Measurements from ENCODE around the gene TYW1.
"Not testable (repeated sequence)": the region's sequence is repeated elsewhere in the genome, so short reads cannot be mapped to it uniquely, and the experiment has no call there.

Gene TYW1

DNA sequence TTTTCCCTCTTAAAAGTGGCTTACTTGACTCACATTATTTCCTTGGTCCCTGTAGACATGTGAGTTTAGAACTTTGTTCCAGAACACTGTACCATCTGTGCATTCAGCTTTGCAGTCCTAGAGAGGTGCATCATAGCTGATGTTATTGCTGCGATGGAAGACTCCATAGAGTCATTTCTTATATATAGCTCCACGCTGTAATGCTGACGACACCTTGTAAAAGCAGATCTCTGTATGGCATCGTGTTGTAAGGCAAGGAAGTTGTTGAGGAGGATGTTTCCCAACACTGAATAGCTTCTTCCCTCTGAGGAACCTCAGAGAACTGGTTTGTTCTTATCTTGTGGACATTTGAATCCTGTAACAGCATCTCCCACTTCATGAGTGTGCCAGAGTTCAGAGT is 109.6 kb downstream of the TYW1 start:
- H3K4me3 Mint-ChIP-seq; H3K27ac Mint-ChIP-seq; H3K27me3 Mint-ChIP-seq (ENCODE audit: low read depth): not testable (repeated sequence)
- peaks cover 25% of the 10 kb centered on the region for H3K36me3 Mint-ChIP-seq (ENCODE audit: low read depth)
- H3K9me3 Mint-ChIP-seq, result peaks cover 20% of the 10 kb centered on the region
- peaks cover 11% of the 10 kb centered on the region for H3K4me1 Mint-ChIP-seq (ENCODE audit: low read depth)

DNA sequence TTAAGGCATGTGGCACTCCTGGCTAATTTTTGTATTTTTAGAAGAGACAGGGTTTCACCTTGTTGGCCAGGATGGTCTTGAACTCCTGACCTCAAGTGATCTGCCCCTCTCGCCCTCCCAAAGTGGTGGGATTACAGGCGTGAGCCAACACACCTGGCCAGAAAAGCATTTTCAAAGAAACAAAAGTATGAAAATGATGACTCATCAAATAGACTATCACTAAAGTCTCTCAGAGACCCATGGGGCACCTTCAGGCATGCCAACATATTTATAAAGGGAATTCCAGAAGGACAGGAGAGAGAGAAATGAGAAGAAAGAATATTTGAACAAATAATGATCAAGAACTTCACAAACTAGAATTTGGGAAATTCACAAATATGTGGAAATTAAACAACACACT is 114.7 kb downstream of the TYW1 start:
- not testable (repeated sequence) for H3K4me1 Mint-ChIP-seq (ENCODE audit: low read depth); H3K27me3 Mint-ChIP-seq (ENCODE audit: low read depth); H3K4me3 Mint-ChIP-seq; H3K27ac Mint-ChIP-seq; H3K9me3 Mint-ChIP-seq; H3K36me3 Mint-ChIP-seq (ENCODE audit: low read depth)

DNA sequence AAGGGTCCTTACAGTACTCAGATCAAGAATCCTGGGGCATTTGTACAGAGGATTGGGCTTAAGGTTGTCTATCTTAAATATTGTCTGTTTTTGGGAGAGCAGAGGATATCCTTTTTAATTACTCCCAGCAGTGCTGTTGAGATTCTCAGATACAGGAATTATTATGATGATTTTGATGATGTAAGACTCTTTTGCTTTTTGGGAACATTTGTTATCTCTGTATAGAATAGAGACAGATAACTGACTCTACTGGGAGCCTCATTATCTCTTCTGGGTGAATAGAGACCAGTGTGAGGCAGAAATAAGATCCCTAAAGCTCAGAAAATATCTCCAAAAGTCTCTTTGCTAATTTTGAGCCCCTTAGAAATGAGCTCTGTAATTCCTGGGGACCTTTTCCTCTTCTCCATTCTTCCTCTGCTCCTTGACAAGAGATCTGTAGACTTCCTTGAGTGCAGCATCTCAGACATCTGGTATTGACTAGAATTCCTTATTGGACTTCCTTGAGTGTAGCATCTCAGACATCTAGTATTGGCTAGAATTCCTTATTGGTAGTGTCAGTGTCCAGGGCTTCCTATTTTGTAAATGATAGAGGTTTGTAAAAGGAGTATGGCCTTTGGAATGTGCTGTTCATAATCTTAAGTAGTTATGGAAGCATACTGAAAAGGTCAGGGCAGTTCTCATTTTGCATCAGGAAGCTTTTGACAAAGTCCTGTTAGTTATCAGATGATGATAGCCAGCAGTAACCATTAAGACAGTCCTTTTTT is 118.0 kb downstream of the TYW1 start:
- H3K27ac Mint-ChIP-seq; H3K36me3 Mint-ChIP-seq (ENCODE audit: low read depth): not testable (repeated sequence)

DNA sequence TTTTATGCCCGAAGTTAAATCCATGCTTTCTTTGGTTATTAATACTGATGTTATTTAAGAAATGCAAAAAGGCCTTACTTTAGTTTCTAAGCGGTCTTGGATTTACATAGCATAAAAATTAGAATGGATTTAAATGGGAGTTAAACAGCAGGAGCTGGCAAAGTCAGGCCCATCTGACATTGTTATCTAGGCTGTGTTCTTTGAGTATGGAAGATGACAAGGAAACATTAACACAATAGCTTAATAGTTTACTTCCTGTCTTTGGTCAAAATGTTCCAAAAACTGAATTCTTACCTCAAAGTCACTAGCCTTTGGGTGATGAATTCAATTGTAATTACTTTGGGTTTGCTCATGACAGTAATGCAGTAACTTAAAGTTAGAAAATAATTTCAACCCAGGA is 123.9 kb downstream of the TYW1 start:
- H3K36me3 Mint-ChIP-seq (ENCODE audit: low read depth), result peaks cover 10% of the 10 kb centered on the region
- not testable (repeated sequence) for H3K27ac Mint-ChIP-seq; H3K4me3 Mint-ChIP-seq; H3K27me3 Mint-ChIP-seq (ENCODE audit: low read depth); H3K4me1 Mint-ChIP-seq (ENCODE audit: low read depth); H3K9me3 Mint-ChIP-seq

More for the DNA sequence above, 118.0 kb downstream of the TYW1 start:
- not testable (repeated sequence) for H3K4me1 Mint-ChIP-seq (ENCODE audit: low read depth); H3K27me3 Mint-ChIP-seq (ENCODE audit: low read depth); H3K4me3 Mint-ChIP-seq; H3K9me3 Mint-ChIP-seq

DNA sequence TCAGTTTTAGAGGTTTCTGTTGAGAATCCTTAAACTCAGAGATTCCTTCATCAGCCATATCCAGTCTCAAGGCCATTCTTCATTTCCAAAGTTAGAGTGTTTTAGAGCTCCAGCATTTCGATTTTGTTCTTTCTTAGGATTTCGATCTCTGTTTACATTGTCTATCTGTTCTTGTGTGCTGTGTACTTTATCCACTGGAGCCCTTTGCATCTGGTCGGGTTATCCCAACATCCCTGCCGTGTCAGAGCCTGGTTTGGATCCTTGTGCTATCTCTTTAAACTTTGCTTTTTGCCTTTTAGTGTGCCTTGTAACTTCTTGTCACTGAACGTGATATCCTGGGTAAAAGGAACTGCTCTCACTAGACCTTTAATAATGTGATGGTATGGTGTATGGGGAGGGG is 131.6 kb downstream of the TYW1 start:
- not testable (repeated sequence) for H3K4me3 Mint-ChIP-seq; H3K36me3 Mint-ChIP-seq (ENCODE audit: low read depth); H3K9me3 Mint-ChIP-seq; H3K27me3 Mint-ChIP-seq (ENCODE audit: low read depth)
- Mint-ChIP-seq H3K27ac (peak overlapping the region; percentile 3), H3K4me1 (ENCODE audit: low read depth) (peaks cover 13% of the 10 kb centered on the region)

DNA sequence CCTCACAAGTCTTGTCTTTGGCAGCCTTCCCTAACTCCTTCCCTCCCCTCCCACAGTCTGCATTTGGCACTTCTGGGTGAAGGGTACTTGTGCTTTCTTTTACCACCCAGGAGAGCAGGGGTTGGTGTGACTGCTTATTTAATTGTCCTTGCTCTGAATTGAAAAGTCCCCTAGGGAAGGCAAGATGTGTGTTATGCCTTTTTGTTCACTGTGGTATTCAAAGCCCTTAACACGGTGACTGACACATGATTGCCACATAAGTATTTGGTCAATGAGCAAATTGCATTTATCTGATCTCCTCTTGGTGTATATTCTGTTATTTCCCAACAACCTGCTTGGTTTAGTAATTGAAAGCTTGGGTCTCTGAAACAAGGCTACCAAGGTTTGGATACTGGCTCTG is 134.1 kb downstream of the TYW1 start:
- not testable (repeated sequence) for H3K27me3 Mint-ChIP-seq (ENCODE audit: low read depth); H3K36me3 Mint-ChIP-seq (ENCODE audit: low read depth); H3K4me3 Mint-ChIP-seq; H3K27ac Mint-ChIP-seq; H3K9me3 Mint-ChIP-seq
- H3K4me1 Mint-ChIP-seq (ENCODE audit: low read depth), result peaks cover 13% of the 10 kb centered on the region

DNA sequence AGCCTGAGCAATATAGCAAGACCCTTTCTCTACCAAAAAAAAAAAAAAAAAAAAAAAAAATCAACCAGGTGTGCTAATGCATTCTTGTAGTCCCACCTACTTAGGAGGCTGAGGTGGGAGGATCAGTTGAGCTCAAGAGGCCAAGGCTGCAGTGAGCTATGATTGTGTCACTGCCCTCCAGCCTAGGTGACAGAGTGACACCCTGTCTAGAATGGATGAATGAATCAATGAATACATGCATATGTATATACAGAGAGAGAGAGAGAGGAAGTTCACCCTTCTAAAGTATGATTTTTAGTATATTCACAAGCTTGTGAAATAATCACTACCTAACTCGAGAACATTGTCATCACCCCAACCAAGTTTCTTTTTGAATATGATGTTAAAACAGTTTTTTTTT is 138.3 kb downstream of the TYW1 start:
- H3K27me3 Mint-ChIP-seq (ENCODE audit: low read depth); H3K9me3 Mint-ChIP-seq; H3K4me3 Mint-ChIP-seq; H3K27ac Mint-ChIP-seq; H3K36me3 Mint-ChIP-seq (ENCODE audit: low read depth); H3K4me1 Mint-ChIP-seq (ENCODE audit: low read depth): not testable (repeated sequence)

DNA sequence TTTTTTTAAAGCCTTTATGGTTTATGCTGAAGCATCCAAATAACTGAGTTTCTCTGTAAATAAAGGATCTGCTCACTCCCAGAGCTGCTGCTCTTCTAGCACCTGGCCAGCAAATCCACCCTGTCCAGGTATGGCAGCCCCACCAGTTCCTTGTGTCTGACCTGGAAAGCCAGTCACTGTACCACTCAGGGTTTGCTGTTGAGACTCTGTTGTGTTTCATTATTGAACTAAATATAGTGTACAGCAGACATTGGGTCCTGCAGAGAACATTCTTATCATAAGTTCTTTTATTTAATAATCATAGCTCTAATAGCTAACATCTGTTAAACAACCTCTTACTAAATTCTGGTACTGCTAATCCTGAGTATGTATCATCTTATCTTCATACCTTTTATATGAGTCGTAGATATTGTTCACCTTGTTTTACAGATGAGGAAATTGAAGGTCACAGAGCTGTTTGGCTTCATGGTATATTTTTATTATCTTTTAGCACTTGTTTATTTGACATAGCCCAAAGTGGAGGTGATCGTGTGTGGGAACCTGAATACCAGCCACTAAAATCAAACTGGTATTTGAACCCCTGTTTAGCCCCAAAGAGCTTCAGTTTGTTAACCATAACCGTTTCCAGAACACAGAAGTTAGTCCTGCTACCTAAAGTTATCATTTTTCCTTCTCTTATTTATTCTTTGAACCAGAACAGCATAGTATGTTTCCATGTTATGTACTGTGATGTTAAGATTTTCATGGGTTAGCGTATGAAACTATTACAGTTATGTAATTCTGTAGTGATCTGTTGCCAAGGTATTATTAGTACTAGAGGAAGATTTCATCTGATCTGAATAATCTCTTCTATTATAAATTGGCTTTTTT is 139.2 kb downstream of the TYW1 start:
- H3K4me1 Mint-ChIP-seq (ENCODE audit: low read depth); H3K9me3 Mint-ChIP-seq; H3K27me3 Mint-ChIP-seq (ENCODE audit: low read depth); H3K36me3 Mint-ChIP-seq (ENCODE audit: low read depth); H3K27ac Mint-ChIP-seq; H3K4me3 Mint-ChIP-seq: not testable (repeated sequence)

DNA sequence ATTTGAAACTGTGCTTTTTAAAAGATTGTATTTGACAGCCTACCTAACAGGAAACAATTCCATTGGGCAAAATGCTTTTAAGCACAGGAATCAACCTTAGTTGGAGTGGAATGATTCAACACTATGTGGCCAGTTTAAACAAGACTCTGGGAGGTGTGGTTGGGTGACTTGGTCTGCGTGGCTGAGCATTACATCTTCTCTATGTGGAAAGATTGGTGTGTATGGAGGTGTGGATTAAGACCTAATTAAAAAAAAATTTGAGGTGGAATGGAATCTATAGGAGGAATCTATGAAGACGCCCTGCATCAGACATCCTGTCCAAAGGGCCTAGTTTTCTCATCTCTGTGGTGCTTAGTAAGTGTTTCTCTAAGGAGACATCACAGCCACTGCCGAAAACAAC is 140.9 kb downstream of the TYW1 start:
- H3K4me3 Mint-ChIP-seq; H3K4me1 Mint-ChIP-seq (ENCODE audit: low read depth); H3K36me3 Mint-ChIP-seq (ENCODE audit: low read depth); H3K27ac Mint-ChIP-seq; H3K9me3 Mint-ChIP-seq; H3K27me3 Mint-ChIP-seq (ENCODE audit: low read depth): not testable (repeated sequence)

DNA sequence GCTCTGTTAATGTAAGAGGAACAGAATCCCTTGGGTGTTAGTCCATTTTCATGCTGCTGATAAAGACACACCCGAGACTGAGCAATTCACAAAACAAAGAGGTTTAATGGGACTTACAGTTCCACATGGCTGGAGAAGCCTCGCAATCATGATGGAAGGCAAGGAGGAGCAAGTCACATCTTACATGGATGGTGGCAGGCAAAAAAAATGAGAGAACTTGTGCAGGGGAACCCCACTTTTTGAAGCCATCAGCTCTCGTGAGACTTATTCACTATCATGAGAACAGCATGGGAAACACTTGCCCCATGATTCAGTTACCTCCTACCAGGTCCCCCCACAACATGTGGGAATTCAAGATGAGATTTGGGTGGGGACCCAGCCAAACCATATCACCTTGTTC is 143.2 kb downstream of the TYW1 start:
- not testable (repeated sequence) for H3K9me3 Mint-ChIP-seq; H3K27me3 Mint-ChIP-seq (ENCODE audit: low read depth); H3K4me1 Mint-ChIP-seq (ENCODE audit: low read depth); H3K36me3 Mint-ChIP-seq (ENCODE audit: low read depth); H3K4me3 Mint-ChIP-seq; H3K27ac Mint-ChIP-seq

DNA sequence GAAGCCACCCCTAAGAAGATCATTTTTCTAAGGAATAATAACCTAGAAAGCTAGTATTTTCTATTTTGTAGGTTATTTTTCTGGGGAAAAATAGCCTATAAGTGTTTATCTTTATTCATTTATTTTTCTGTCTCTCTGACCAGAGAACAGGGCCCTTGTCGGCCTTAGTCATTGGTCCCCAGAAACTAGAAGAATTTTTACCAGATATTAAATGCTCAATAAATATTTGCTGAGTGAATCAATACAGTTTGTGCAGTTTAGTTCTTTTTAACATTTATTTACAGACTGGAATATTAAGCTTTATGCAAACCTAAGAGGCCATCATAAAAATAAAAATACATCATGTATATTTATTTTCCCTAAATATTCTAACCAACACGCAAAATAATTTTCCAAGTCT is 144.4 kb downstream of the TYW1 start:
- H3K27ac Mint-ChIP-seq; H3K9me3 Mint-ChIP-seq; H3K4me1 Mint-ChIP-seq (ENCODE audit: low read depth); H3K36me3 Mint-ChIP-seq (ENCODE audit: low read depth); H3K4me3 Mint-ChIP-seq; H3K27me3 Mint-ChIP-seq (ENCODE audit: low read depth): not testable (repeated sequence)

DNA sequence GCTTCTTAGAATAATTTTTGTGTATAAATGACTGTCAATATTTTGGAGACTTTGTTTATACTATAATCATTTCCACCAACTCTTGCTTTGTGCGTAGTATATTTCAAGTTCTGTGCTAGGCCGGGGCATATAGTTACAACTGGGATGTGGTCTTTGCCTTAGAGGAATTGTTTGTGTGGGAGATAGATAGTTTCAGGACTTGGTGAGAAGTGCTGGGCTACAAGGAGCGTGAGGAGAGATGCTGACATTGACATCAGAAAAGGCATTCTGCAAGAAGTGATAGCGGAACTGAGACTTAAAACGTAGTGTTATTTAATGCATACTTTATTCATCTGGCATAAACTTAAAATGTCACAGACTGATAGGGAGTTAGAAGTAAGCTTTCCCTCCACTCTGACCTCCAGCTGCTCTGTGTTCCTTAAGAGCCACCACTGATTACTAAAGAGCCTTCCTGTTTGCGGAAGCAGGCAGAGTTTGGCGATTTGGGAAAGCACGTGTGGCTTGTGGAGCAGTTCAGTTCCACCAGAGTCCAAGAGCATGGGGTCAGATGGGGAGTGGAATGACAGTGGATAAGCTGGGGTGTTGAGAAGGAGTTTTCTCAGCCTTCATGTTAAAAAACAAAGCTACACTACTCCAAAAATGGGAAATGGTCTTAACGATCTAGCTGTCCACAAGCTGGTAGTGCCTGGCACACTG is 146.6 kb downstream of the TYW1 start:
- H3K36me3 Mint-ChIP-seq (ENCODE audit: low read depth), result not testable (repeated sequence)

DNA sequence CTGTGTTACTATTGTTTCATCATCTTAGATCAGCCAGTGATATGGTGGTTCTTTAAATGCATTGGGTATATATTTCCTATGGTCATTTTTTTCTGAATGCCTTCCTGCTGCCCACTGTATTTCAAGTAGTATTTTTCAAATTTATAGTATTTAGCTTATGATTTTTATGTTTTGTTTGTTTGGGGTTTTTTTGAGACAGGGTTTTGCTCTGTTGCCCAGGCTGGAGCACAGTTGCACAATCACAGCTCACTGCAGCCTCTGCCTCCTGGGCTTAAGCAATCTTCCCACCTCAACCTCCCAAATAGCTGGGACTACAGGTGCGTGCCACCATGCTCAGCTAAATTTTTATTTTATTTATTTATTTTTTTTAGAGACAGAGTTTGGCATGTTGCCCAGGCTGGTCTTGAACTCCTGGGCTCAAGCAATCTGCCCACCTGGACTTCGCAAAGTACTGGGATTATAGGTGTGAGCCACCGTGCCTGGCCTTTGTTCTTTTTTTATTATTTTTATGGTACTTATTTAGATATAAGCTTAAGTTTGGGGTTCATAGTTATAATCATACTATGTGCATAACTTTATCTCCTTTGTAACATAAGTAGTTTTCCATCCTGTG is 149.1 kb downstream of the TYW1 start:
- not testable (repeated sequence) for H3K4me3 Mint-ChIP-seq; H3K4me1 Mint-ChIP-seq (ENCODE audit: low read depth); H3K27me3 Mint-ChIP-seq (ENCODE audit: low read depth); H3K27ac Mint-ChIP-seq; H3K9me3 Mint-ChIP-seq; H3K36me3 Mint-ChIP-seq (ENCODE audit: low read depth)

More for the DNA sequence above, 146.6 kb downstream of the TYW1 start:
- not testable (repeated sequence) for H3K4me1 Mint-ChIP-seq (ENCODE audit: low read depth); H3K27ac Mint-ChIP-seq; H3K27me3 Mint-ChIP-seq (ENCODE audit: low read depth); H3K9me3 Mint-ChIP-seq; H3K4me3 Mint-ChIP-seq

DNA sequence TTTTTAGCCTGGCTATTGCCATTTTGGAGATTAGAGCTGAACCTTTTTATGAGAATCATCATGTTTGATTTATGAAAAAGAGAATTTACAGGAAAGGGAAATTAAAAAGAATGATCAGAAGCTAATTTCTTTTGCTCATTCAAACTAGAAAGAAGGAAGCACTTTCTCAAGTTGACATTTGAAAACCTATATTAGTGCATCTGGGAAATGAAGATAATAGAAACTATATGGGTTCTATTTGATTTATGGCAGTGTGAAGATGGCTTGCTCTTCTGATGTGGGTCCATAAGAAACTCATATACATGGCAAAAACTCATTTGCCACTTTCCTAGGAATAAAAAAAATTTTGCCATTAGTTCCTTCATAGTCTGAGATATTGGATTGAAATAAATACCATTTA is 152.5 kb downstream of the TYW1 start:
- H3K27me3 Mint-ChIP-seq (ENCODE audit: low read depth); H3K4me3 Mint-ChIP-seq; H3K4me1 Mint-ChIP-seq (ENCODE audit: low read depth); H3K36me3 Mint-ChIP-seq (ENCODE audit: low read depth); H3K9me3 Mint-ChIP-seq; H3K27ac Mint-ChIP-seq: not testable (repeated sequence)

DNA sequence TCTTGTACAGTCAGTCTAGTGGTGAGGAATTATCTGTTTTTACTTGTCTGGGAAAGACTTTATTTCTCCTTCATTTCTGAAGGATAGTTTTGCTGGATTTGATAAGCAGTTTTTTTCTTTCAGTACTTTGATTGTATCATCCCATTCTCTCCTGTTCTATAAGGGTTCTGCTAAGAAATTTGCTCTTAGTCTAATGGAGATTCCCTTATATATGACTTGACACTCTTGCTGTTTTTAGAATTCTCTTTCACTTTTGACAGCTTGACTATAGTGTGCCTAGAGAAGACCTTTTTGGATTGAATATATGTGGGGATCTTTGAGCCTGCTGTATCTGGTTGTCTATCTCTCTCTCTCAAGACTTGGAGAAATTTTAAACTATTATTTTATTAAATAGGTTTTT is 157.7 kb downstream of the TYW1 start:
- H3K36me3 Mint-ChIP-seq (ENCODE audit: low read depth), result peaks cover 17% of the 10 kb centered on the region

More for the DNA sequence above, 157.7 kb downstream of the TYW1 start:
- H3K4me3 Mint-ChIP-seq; H3K4me1 Mint-ChIP-seq (ENCODE audit: low read depth); H3K27me3 Mint-ChIP-seq (ENCODE audit: low read depth); H3K27ac Mint-ChIP-seq: not testable (repeated sequence)
- peaks cover 25% of the 10 kb centered on the region for H3K9me3 Mint-ChIP-seq

All from T-helper 1 cell treated with Interleukin-12 subunit alpha and Interleukin-12 subunit beta and Interleukin-4 antibody, amounts not matched to agents 30 μg/mL and 1 μg/mL, for 36 hours (primary cell).